ENCODE measurements around the gene CRADD. TPM values are rescaled to one million over a fixed set of nuclear protein-coding genes. Genes with fewer than 3 reads are reported as not detected.

Gene CRADD
- total and polyA plus RNA-seq, 10 donors = 5.5 to 58.7 (median 18.8) TPM

GRCh38 chr12:93663006-93663728 is 14.0 kb upstream of the CRADD start:
- 58 to 85% (median 80%) methylated on average over 2 of the region's 2 CpGs for WGBS, 5 donors
- H3K27ac ChIP-seq = no peak overlapping the region
- DNase-seq = no peak
- H3K9me3 ChIP-seq = no peaks in the 10 kb centered on the region
- H3K36me3 ChIP-seq = no peaks in the 10 kb centered on the region
- intact Hi-C loops (cut with DNase I; ENCODE audit: low total_unique reads) = no loop called here
- TF ChIP-seq CTCF (IDR thresholded peaks at IDR 0.05 in 8 of 11, conservative IDR thresholded peaks at IDR 0.05 in 3 of 11) (no peak), POLR2A (IDR thresholded peaks at IDR 0.05) (no peak), POLR2AphosphoS5 (IDR thresholded peaks at IDR 0.05) (no peak)
- no peak overlapping the region for H3K4me3 ChIP-seq
- H3K27me3 ChIP-seq (replicated peaks in 1 of 7) = no peaks in the 10 kb centered on the region
- H3K4me1 ChIP-seq = no peaks in the 10 kb centered on the region

GRCh38 chr12:93663729-93664084 is 13.5 kb upstream of the CRADD start:
- whole genome bisulfite sequencing, 5 donors = 94 to 96% (median 96%) methylated on average over 4 of the region's 4 CpGs
- DNase-seq = no peak
- intact Hi-C loops (cut with DNase I; ENCODE audit: low total_unique reads) = no loop called here
- no peaks in the 10 kb centered on the region for H3K4me1 ChIP-seq
- TF ChIP-seq POLR2A (IDR thresholded peaks at IDR 0.05) (no peak), POLR2AphosphoS5 (IDR thresholded peaks at IDR 0.05) (no peak), CTCF (IDR thresholded peaks at IDR 0.05 in 8 of 11, conservative IDR thresholded peaks at IDR 0.05 in 3 of 11) (no peak)
- H3K27ac ChIP-seq = no peak overlapping the region
- H3K9me3 ChIP-seq = no peaks in the 10 kb centered on the region
- H3K36me3 ChIP-seq = no peaks in the 10 kb centered on the region
- no peaks in the 10 kb centered on the region for H3K27me3 ChIP-seq (replicated peaks in 1 of 7)
- no peak overlapping the region for H3K4me3 ChIP-seq

DNA sequence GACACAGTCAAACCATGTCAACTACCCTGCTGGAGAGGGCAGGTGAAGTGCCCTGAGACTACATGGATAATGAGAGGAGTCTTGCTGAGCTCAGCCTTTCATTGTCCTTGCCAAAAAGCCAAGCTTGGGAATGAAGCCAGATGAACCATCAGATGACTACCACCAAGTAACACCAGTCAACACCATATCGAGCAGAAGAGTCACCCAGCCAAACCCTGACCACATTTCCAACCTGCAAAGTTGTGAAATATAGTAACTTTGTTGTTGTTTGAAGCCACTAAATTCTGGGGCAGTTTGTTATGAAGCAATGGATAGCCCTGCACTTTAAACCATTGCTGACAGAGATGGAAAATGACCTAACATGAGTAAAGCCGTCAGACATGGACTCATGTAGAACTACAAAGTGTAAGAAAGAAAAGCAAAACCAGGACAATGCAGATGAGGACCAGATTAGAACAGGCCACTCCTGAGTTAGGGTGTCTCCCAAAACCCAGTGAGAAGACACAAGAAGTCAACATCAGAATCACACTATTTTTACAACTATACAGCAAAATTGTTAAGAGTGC is 12.5 kb upstream of the CRADD start:
- no peaks in the 10 kb centered on the region for H3K4me1 ChIP-seq
- H3K27me3 ChIP-seq (replicated peaks in 1 of 7) = no peaks in the 10 kb centered on the region
- intact Hi-C loops (cut with DNase I; ENCODE audit: low total_unique reads) = no loop called here
- DNase-seq = no peak
- no peak overlapping the region for H3K27ac ChIP-seq
- WGBS, 5 donors = 82 to 90% (median 85%) methylated on average over 2 of the region's 2 CpGs
- no peaks in the 10 kb centered on the region for H3K36me3 ChIP-seq
- H3K9me3 ChIP-seq = peaks cover 0 to 6% (median 5%) of the 10 kb centered on the region in 8 donors
- no peak overlapping the region for H3K4me3 ChIP-seq
- no peak for TF ChIP-seq POLR2AphosphoS5 (IDR thresholded peaks at IDR 0.05)
- no peak for TF ChIP-seq POLR2A (IDR thresholded peaks at IDR 0.05)
- TF ChIP-seq CTCF (IDR thresholded peaks at IDR 0.05 in 8 of 11, conservative IDR thresholded peaks at IDR 0.05 in 3 of 11) = no peak

GRCh38 chr12:93667672-93668071 is 9.5 kb upstream of the CRADD start:
- intact Hi-C loops (cut with DNase I; ENCODE audit: low total_unique reads) = no loop called here
- TF ChIP-seq POLR2AphosphoS5 (IDR thresholded peaks at IDR 0.05) (no peak), CTCF (IDR thresholded peaks at IDR 0.05 in 8 of 11, conservative IDR thresholded peaks at IDR 0.05 in 3 of 11) (no peak), POLR2A (IDR thresholded peaks at IDR 0.05) (no peak)
- DNase-seq = no peak

More at GRCh38 chr12:93667672-93668071, 9.5 kb upstream of the CRADD start:
- H3K27me3 ChIP-seq (replicated peaks in 1 of 7) = no peaks in the 10 kb centered on the region
- H3K9me3 ChIP-seq = peaks cover 0 to 9% (median 6%) of the 10 kb centered on the region in 8 donors
- no peaks in the 10 kb centered on the region for H3K36me3 ChIP-seq
- H3K4me1 ChIP-seq = no peaks in the 10 kb centered on the region
- no peak overlapping the region for H3K4me3 ChIP-seq
- no peak overlapping the region for H3K27ac ChIP-seq
- WGBS, 5 donors = 84 to 95% (median 90%) methylated on average over 1 of the region's 1 CpG
